Activated CD4-positive, CD25-positive, alpha-beta regulatory T cell treated with anti-CD3 and anti-CD28 coated beads, Interleukin-2, amount 50 U/mL, for 16 hours (primary cell): ENCODE data around the gene BTBD7.

Source experiments
- DNase-seq: peaks from one replicate; pipeline ENCODE4 v3.0.0-alpha.2; 2020; ENCODE audit warnings: low read depth, low spot score

The BTBD7 gene

DNA sequence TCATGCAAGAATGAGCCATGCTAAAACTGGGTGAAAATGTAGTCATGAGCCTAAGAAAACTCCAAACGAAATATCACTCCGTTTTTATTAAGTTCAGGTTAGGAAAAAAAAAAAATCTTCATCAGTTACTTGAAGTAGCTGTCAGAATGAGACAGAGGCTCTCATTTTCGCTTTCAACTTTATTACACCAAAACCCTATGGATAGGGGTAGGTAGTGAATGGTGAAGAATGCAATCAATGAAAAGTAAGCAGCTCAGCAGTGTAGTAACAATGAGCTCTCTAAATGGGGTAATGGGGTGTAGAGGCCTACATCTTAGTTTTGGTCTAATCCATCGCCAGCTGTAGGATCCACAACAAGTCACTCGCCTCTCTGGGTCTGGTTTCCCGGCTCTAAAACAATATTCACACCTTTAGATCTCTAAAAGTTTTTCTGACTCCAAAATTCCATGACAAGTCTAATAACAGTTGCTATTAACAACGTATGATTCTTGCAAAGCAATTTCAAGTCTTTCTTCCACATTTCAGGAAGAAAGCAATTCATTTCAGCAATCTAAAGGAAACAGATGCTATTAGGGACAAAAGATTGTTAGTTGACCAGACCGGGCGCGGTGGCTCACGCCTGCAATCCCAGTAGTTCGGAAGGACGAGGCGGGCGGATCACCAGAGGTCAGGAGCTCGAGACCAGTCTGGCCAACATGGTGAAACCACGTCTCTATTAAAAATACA, 1.7 kb downstream of the BTBD7 start:
- no peak for DNase-seq

DNA sequence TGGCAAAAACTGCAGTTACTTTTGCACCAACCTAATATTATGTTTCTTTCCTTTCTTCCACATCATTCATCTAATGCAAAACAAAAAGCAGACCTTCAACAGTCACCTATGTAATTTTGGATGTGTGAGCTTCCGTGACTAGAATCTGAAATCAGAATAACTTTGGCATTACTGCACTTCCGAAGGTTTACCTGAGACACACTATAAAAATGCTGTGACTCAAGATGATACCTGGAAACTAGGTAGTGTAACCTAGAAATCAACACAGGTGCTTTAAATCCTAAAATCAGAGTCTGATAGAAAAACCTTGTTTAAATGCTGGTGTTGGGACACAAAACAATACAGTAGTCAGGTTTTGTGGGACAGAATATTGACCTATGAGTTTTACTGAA, 2.2 kb downstream of the BTBD7 start:
- no peak for DNase-seq

DNA sequence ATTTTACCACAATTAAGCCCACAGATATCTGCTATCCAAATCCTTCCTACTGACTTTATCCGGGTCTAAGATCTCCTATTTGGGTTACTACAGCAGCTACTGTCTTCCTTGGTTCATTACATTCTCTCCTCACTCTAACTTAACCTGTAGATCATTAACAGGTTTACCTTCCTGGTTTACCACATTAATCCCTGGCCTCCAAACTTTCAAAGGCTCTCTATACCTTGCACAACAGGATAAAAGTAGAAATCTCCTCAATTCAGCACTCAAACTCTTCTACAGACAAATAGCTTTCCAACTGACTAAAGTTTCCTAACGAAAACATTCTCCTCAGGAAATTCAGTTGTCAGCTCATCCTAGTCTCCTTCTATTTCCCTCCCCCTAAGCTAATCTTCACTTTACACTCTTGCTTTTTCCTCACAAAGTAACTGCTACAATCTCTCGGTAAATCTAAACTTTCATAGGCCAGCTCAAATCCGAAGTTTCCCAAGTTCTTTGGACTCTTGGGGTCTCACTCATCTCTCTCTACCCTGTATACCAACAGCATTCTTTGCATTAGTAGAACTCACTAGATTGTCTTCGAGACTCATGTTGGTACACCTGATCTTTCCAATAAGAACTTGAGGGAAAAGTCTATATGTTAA, 2.7 kb downstream of the BTBD7 start:
- no peak for DNase-seq

DNA sequence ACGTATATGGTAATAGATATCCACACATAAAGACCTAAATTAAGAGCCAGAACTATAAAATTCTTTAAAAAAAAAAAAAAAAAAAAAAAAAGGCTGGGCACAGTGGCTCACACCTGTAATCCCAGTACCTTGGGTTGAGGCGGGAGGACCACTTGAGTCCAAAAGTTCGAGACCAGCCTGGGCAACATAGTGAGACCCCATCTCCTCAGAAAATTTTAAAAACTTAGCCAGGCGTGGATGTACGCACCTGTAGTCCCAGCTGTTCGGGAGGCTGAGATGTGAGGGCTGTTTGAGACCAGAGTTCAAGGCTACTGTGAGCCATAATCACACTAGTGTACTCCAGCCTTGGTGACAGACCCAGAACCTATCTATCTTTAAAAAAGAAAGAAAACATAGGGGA, 4.3 kb downstream of the BTBD7 start:
- no peak for DNase-seq

DNA sequence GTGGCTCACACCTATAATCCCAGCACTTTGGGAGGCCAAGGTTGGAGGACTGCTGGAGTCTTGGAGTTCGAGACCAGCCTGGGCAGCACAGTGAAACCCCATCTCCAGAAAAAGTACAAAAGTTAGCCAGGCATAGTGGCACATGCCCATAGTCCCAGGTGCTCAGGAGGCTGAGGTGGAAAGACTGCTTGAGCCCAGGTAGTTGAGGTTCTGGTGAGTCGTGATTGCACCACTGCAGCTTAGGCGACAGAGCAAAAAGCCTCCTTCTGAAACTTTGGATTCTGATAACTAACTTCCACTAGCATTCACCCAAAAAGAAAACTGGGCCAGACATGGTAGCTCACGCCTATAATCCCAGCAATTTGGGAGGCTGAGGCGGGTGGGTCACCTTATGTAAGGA, 6.6 kb downstream of the BTBD7 start:
- no peak for DNase-seq

DNA sequence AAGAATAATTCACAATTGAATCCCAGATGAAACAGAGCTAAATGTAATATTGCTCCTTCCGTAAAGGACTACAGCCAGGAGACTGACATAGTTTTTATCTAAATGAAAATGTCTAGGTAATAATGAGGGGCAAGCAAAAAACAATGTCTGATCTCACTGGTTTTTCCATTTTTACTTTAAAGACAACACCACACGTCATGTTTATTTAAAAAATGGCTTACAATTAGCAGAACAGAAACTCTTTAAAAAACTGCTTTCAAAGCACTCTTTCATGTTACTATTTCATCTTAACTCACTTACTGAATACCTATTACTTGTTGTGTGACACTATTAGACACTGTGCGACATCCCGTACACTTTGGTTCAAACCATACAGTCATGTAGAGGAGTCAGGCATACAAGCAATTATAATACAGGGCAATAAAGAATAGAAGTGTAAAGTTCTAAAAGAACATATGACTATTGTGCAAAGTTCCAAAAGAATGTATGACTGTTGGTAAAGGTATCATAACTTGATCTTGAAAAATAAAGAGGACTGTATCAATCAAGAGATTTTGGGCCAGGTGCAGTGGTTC, 9.1 kb downstream of the BTBD7 start:
- DNase-seq = no peak

DNA sequence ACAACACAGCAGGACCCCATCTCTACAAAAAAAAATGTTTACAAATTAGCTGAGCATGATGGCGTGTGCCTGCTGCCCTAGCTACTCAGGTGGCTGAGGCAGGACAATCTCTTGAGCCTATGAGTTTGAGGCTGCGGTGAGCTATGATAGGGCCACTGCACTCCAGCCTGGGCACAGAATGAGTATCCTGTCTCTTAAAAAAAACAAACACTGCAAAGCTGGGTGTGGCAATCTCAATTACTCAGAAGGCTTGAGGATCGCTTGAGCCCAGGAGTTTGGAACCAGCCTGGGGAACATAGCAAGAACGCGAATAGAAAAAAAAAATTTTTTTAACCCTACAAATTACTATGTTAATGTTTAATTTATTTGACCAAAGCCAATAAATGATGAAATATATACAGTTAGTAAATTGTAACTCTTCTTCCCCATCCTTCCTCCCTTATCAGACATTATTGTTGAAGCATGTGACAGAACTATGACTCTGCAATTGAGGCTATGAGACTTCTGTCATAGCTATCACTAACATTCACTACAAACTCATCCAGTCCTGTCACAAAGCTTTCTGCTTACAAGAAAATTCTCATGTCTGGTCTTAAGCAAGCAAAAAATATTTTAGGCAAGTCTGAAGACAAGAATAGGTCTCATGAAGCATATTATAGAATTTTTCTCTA, 9.8 kb downstream of the BTBD7 start:
- DNase-seq = no peak

DNA sequence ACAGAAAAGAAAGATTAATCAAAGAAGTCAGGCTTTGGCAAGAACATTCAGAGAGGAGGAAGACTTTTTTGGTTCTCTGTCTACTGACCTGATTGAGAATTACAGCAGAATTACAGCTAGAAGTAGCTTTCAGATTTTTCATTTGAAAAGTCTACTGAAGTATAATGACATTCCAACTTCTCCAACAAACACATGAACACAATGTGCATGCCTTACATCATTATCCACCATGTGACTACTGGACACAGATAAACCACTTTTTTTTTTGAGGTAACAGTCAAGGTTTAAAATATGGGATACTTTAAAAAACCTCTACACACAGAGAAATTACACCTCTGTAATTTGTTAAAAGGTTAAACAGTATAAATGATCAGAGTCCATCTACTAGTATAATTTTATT, 12.3 kb downstream of the BTBD7 start:
- no peak for DNase-seq

DNA sequence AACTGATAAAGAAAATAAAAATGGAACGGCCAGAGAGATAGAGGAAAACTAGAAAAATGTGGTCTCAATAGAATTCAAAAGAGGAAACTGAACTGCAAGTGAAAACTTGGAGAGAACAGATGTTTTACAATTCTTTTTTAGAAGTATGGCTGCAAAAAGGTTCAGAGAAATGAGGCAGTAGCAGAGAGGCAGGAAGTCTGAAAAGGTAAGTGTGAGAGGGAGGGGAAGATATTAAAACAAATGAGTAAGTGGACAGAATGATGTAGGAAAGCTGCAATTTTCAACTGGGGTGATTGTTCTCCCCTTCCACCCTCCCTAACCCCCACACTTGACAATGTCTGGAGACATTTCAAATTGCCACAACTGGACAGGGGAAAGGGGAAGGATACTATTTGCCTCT, 12.9 kb downstream of the BTBD7 start:
- DNase-seq = no peak

DNA sequence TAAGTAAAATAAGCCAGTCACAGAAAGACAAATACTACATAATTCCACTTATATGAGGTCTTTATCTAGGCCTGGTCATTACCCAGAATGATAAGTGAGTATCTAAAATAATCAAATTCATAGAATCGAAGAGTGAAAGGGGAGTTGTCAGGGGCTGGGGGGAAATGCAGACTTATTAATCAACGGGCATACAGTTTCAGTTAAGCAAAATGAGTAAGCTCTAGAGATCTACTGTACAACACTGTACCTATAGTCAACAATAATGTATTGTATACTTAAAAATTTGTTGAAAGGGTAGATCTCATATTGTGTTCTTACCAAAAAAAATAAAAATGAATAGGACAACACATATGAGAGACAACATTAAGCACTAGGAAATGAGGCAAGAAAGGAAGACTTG, 13.3 kb downstream of the BTBD7 start:
- DNase-seq = no peak

DNA sequence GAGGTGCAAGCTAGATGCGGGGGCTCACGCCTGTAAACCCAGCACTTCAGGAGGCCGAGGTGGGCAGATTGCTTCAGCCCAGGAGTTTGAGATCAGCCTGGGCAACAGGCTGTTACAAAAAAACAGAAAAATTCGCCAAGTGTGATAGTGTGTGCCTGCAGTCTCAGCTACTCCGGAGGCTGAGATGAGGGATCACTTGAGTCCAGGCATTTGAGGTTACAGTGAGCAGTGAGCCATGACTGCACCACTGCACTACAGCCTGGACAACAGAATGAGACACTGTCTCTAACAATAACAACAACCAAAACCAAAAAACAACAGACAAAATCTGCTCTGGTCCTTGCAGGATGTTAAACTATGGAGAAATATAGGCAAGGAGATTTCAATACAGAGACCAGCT, 13.9 kb downstream of the BTBD7 start:
- DNase-seq = no peak

DNA sequence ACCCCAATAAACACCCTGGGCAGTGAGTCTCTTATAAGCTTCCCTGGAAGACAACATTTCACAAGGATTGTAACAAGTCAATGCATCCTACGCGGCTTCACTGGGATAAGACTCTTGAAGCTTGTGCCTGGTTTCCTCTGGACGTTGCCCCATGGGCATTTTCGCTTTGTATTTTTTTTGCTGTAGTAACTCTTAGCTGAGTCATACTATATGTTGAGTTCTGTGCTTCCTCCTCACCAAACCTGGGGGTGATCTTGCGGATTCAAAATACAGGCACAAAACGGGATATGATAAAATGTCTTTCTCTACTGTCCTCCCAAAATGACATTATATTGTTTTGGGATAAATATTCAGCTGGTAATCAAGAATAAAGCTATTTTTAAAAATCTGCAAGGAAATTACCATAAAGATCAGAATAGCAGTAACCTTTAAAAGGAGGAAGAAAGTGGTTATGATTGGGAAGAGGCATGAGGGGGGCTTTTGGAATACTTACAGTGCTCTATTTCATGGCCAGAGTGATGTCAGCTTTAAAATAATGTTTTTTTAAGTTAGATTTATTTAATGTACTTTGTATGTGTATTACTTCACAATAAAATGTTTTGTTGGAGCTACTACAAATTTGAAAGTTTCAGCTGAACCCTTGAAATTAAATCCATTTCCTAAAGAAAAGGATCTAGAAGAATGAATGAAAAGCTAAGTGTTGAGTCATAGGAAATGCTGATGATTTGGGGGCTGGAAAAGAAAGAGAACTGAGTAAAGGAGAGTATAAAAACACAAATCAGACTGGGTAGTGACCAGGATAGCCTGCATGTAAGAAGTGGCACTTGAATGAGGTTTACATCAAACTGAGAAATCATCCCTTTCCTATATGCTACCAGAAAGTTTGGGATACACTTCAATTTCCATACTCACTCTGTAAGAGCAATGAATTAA, 14.7 kb downstream of the BTBD7 start:
- no peak for DNase-seq

DNA sequence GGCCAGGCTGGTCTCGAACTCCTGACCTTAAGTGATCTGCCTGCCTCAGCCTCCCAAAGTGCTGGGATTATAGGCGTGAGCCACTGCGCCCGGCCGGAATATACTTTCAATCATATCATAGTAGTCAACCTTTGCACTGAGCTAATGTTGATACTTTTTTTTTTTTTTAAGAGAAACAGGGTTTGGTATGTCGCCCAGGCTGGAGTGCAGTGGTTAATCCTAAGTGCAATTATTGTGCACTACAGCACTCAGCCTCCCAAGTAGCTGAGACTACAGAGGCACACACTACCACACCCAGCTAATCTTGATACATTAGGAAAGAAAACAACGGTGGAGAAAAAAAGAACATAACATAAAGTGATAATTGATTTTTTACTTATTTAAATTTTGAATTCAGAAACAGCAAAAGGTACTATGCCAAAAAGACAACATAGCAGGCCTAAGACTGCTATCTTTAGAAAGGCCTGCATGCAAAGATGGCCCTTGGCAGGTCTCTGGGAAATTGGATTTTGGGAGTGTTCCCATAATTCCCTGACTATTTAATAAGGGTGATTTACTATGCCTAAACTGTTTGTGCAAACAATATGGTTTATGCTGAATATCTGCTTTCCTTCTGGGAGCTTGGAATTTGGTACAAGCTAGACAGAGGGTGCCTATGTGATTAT, 15.5 kb downstream of the BTBD7 start:
- no peak for DNase-seq

DNA sequence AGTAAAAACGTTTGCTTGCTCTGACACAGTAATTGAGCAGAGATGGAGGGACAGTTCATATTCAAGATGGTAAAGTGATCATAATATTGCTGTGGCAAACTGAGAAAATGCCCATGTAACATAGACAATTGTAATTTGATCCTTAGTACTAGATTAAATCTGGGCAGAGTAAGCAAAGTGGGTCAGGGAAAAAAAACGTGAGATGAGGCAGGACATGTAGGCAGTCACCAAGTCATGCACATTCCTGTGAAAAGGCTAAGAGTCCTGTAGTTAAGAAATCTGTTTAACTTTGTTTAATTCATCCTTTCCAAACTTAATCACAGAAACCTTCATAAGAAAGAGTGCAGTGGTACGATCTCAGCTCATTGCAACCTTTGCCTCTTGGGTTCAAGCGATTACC, 16.1 kb downstream of the BTBD7 start:
- DNase-seq = no peak

DNA sequence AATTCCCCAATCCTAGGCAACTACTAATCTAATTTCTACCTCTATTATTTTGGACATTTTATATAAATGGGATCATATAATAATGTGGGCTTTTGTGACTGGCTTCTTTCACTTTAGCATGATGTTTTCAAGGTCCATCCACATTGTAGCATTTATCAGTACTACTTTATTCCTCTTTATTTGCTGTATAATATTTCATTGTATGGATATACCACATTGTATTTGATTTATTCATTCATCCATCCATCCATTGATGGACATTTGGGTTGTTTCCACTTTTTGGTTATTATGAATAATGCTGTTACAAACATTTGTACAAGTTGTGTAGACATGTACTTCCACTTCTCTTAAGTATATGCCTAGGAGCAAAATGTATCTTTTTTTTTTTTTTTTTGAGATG, 17.3 kb downstream of the BTBD7 start:
- no peak for DNase-seq

DNA sequence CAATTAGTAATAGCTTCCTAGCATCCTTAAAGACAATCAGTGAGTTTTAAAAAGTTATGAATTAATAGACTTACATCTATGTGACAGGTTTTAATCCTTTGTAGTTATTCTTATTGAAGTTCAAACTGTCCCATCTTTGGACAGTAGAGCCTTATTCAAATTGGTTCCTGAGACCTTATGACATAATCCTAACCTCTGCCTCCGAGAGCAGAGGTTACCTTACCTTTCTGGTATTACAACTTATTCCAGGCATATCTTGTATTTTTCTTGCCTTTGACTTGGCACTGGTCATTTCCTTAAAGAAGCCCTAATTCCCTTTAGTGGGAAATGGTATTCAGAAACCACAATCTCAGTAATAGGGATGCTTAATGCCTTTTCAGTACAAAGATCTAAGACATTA, 21.8 kb downstream of the BTBD7 start:
- no peak for DNase-seq

DNA sequence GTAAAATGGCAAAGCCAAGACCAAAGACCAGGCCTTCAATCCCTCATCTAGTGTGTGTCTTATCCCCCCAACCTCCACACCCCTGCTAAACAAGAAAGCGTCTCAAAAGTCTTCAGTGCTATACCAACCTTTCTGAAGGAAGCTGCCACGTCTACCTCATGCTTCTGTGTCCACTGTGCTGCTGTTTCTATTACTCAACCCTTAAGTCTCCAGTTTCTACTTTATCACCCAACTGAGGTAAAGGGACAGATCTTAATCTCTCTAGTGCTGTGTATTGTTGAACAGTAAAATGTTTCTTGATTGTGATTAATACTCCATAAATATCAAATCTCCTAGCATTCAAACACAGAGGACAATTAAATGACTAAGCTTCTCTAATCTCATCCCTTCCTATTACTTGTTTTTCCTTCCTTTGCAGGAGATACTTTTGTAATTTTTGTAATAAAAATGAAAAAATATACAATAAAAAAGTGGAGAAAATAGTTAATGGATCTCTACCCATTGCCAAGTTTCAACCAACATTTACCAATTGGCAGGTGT, 23.3 kb downstream of the BTBD7 start:
- no peak for DNase-seq

DNA sequence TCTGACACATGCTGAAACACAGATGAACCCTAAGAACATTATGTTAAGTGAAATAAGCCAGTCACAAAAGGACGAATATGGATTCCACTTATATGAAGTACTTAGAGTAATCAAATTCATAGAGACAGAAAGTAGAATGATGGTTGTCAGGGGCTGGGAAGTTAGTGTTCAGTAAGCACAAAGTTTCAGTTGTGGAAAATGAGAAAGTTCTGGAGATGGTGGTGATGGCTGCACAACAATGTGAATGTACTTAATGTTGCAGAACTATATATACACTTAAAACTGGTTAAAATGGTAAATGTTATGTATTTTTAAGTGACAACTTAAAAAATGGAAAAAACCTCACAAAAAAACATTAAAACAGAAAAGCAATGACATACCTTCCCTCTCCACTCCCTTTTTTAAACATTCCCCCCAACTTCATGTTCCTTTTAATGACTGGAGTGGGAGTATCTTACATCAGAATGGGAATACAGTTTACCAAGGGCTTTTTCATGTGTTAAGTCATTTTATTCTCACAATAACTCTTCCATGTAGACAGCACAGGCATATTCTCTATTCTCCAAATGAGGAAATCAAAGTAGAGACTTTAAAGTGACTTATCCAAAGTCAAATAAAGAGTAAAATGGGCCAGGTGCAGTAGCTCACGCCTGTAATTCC, 24.0 kb downstream of the BTBD7 start:
- no peak for DNase-seq

DNA sequence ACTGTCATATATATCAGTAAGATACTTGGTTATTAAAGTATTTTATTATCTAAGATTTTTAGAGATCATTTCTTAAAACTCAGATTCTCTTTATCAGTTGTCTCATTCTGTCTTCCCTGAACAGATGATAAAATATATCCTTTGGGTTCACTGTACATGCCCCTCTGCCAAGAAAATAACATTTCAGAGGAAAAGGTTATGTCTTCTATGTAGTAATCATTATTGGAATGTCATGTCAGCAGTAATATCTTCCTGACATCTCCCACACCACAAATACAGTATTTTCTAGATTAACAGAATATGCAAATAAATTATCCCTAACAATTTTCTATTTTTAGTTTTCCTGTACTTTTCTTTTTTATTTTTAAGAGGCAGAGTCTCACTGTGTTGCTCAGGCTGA, 26.0 kb downstream of the BTBD7 start:
- no peak for DNase-seq

DNA sequence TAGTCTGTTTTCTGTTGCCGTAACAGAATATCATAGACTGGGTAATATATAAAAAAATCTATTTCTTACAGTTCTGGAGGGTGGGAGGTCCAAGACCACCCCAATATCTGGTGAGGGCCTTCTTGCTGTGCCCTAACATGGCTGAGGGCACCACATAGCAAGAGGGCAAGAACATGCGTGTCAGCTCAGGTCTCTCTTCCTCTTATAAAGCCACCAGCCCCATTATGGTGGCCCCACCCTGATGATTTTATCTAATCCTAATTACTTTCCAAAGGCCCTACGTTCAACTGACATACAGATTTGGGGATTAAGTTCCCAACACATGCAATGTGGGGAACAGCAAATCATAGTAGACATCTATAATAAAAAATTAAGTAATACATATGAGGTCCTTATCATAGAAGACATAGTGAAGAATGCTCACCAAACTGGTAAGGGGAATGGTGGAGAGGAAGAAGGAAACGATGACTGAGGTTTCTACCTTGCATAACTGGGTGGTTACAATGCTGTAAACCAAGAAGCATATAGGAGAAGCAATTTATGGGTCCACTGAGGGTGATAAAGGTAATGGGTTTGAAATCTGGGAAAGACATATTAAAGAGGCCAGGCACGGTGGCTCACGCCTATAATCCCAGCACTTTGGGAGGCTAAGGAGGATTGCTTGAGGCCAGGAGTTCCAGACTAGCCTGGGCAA, 27.0 kb downstream of the BTBD7 start:
- no peak for DNase-seq
